ENCODE data around the gene CTRB1.

CTRB1 gene

DNA sequence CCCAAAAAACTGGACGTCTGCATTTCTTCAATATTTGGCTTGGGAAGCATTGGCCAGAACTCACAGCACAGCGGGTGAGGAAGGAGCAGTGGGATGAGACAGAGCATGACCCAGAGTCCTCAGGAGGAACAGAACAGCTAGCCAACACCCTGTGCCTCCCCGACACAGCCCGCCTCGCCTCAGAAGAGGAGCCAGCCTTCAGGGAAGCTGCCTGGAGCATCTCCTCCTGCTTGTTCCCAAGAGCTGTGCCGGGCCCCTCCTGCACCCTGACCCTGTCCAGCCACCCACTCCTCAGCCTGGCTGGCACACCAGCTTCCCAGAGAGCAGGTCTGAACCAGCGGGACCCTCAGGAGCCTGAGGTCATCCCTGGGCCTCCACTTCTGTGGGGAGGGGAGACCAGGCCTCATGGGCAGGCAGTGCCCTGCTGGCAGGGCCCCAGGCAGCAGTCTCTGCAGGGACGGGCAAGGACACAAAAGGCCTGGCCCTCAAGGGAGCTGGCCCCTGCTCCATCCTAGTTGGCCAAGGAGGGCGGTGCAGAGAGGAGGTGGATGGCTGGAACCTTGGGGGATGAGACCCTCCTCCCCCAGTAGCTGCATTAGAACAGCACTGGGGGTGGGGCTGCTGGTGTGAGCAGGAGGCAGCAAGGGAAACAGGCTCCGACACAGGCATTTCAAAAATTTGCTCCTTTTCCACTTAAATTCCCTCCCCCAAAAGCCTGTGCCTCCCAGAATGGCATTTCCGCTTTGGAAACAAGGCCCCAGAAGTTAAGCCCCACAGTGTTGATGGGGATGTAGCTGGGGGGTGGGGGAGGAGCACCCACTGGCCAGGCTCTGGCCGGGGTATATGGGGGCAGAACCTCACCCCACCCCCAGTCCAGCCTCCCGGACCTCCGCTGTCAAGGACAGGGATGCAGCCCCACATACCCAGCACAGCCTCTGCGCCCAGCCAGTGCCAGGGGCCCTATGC is 34.4 kb downstream of the CTRB1 start:
- no peak for DNase-seq (ENCODE audit: extremely low read depth in 1 of 2, low read depth in 1 of 2)

DNA sequence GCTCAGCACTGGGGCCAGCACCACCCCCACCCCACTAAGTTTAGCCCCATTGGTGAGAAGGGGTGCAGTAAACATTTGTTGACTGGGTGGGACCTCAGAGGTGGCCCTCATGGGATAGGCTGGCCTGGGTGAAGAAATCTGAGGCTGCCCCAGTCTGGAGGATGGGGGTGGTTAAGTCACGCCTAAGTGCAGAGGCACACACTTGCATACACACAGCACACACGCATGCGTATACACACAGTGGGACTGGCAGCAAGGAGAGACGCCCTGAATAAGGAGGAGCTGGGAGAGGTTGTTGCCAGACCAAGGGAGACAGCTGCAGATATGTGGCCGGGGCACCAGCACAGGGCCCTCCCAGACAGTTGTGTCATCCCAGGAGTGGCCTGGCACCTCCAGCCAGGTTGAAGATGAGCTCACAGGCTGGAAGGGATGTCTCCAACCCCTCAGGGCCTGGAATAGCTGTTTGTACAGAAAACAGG is 35.6 kb downstream of the CTRB1 start:
- DNase-seq (ENCODE audit: extremely low read depth in 1 of 2, low read depth in 1 of 2), result no peak

DNA sequence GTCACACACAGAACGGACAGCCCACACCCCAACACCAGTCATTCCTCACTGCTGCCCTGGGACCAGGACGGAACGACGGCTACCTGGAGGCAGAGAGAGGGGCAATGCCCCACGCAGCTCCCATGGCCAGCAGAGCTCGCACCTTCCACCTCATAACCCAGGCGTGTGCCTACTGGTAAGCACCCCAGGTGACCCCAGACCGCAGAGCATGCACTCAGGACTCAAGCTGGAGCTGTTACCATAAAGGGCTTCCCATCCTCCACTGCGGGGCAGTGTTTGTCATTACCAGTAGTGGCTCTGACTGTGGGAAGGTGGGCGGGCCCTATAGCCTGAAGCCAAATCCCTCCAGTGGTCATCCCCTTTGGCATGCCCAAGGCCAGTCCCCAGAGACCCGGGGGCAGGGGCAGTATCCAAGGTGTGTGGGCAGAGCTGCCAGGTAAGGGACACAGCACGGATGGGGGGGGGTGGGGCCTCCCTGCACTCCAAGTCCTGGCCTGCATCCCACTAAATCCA is 37.3 kb downstream of the CTRB1 start:
- DNase-seq (ENCODE audit: extremely low read depth in 1 of 2, low read depth in 1 of 2), result no peak

DNA sequence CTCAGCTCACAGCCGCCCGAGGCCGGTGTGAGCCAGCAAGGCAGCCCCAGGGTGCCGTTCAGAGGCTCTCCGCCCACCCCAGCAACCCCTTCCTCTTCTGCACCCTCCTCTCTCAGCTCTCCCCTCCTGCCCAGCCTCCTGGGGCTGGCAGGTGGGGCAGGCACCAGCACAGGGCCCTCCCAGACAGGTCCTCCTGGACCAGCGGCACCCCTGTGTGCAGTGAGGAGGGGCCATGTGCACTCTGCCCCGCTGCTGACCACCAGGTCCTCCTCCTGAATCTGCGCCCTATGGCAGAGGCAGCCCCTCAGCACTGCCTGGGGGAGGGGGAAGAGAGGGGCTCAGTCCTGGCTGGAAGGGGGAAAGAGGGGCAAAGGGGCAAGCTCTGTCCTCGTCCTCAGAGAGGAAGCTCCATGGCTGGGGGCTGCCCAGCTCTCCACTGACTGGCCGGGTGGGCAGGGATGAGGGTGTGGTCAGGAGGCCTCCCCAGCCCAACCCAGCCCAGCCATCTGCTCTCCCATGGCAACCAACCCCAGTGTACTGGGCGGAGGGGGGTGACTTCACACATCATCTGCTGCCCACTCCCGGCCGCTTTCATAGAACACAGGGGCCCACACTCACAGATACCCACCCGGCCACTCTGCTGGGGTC is 38.0 kb downstream of the CTRB1 start:
- DNase-seq (ENCODE audit: extremely low read depth in 1 of 2, low read depth in 1 of 2), result no peak

DNA sequence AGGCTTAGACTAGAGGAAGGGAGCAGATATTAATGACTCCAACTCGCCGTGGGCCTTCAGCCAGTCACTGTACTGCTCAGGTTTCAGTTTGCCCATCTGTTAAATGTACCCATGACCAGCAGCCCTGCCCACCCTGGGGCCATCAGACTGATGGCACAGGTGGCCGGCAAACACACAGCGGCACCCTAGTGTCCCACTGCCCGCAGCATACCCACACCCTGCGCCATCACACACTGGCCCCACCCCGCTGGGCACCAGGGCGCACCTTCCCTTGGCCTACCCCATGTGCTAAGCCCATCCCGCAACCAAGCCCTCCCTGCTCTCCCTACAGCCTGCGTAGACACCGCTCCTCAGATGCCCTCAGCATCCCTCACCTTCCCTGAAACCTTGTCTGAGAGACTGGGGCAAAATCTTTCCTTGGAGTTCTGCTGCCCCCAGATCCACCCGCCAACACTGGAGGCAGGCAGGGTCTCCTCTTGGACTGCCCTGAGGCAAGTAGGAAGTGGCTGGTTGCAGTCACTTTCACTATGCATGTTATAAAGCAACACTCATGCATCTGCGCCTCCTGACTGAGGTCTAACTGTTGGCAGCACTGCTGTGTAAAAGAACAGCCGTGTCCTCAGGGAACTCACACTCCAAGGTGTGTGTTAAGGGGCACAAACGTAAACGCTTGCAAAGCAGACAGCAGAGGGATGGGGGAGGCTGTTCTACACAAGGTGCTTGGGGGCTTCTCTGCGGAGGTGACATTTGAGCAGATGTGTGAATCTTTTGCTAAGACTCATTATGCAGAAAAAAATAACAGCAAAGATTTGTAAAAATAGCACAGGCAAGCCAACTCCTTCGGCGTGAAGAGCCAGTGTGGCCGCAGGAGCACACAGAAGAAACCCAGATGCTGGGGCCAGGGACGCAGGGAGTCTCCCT is 39.4 kb downstream of the CTRB1 start:
- DNase-seq (ENCODE audit: extremely low read depth in 1 of 2, low read depth in 1 of 2), result no peak

DNA sequence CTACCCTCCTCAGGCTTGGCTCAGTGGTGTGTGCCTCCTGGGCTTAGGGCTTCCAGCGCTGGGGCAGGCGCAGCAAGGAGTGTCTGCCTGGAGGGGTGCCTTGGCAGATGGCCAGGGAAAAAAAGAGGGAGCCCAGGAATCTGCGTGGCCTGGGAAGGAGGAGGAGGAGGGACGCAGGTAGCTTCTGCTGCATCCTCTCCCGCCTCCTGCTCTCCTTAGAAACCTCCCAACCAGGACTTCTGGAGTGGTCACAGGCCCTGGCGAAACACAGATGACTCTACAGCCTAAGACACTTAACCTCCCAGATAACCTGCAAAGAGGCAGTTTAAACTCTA is 40.0 kb downstream of the CTRB1 start:
- DNase-seq (ENCODE audit: extremely low read depth in 1 of 2, low read depth in 1 of 2), result no peak

DNA sequence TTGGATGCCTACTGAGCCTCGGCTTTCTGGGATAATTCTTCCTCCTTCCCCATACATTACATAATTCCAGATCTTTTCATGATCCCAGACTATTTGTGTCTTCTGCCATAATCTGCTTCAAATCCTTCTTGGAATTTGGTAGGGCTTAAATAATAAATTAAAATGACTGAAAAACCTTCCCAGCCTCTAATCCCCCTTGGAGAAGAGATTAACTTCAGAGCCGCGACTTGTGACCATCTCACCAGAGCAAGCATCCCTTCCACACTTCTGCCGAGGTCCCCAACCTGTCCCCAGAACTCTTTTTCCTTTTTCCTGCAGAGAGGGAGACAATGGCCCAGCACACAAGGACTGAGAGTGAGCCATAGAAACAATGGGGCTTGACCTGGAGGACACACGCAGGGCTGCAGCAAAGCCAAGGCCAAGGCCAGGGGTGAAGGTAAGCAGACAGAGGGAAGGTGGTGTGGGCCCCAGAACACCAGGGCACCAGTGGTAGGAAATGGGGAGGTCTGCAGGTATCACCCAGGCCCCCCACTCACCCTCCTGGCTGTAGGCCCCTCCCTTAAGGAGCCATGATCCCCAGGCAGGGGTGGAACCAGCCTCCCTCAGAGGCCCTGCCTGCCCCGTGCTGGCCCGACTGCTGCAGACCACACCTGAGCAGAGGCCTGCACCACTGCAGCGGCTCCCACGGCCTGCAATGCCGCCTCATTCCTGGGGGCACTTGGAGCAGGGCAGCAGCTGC is 42.2 kb downstream of the CTRB1 start:
- no peak for DNase-seq (ENCODE audit: extremely low read depth in 1 of 2, low read depth in 1 of 2)

DNA sequence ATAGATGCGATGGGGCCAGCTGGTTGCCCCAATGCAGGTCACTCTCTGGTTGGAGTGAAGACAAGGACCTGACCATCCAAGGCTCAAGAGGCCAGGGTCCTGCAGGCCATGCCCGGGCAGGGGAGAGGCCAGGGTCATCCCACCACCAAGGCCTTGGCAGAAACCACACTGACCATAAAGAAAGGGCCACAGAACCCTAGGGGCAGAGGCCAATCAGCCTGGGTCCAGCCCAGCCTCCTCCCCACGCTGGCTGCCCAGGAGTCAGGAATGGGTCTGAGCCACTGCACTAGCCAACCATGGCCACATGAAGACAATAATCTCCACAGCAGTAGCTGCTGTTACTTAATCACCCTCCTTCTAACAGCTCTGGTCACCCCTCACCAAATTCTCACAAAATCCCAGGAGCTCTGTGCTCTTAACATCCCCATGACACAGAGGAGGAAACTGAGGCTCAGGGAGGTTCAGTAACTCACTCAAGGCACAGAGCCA is 42.8 kb downstream of the CTRB1 start:
- no peak for DNase-seq (ENCODE audit: extremely low read depth in 1 of 2, low read depth in 1 of 2)

DNA sequence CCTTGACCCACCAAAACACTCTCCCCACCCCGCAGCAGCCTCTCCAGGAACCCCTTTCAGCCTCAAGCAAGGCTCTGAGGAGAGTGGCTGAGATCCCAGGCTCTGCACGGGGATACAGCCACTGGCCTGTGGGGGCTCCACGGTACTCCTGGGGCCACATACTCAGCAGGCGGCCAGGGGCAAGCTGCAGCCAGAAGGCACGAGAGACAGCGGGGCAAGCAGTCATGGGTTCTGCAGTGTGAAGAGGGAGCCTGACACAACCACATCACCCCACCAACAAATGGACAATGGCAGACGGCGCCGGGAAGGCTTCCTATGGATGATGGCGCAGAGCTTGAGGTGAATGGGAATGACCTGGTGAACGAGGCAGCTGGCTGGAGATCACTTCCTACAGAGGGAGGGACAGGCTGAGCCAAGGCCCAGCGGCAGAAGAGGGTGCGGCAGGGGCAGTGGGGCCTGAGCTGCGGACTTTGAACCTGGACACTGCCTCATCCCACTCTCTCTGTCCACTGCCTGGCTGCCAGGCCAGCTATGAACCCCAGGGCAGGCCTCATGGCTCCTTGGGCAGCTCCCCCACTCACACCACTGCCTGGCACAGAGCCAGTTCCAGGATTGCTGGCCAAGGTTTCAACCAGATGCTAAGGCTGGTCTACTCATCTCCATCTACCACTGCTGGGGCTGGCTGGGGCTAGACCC is 43.5 kb downstream of the CTRB1 start:
- DNase-seq (ENCODE audit: extremely low read depth in 1 of 2, low read depth in 1 of 2), result no peak

DNA sequence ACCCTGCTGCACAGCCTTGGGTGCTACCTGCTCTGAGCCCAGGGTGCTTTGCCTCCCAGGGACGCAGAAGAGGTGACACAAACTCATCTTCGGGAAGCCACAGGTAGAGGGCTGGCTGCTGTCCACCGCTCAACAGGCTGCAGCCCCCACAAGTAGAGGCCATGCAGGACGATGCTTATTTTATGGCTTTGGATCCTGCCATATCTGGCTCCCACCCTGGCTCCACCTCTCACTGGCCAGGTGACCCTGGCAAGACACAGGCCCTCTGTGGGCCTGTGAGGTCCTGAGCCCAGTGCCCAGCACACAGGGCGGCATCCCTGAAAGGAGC is 44.0 kb downstream of the CTRB1 start:
- no peak for DNase-seq (ENCODE audit: extremely low read depth in 1 of 2, low read depth in 1 of 2)

DNA sequence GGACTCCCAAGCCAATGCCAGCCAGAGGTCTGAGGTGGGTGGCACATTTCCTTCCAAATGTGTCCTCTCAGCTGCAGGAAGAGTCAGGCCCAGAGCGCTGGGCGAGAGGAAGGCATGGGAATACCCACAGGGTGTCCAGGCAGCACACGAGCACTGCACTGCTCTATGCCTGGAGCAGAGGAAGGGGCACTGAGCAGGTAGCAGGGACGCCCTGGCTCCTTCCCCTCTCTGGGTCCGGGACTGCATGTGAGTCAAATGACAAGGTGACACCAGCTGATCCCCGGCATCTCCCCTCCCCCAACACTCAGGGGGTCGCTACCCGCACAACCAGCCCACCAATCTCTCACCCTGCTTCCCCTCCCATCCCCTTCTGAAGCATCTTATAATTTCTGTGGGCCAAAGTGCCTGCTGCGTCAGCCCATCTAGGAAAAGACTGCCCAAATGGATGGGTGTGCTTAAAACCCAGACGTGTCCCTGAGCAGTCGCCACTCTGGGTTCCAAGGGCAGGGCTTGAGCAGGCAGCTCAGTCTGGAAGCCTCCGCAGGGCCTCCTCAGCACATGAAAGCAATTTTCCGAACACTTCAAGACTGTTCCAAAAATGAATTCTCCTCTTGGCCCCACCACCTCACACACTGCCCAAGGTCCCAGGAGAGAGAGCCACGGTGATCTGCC is 44.6 kb downstream of the CTRB1 start:
- DNase-seq (ENCODE audit: extremely low read depth in 1 of 2, low read depth in 1 of 2), result no peak

DNA sequence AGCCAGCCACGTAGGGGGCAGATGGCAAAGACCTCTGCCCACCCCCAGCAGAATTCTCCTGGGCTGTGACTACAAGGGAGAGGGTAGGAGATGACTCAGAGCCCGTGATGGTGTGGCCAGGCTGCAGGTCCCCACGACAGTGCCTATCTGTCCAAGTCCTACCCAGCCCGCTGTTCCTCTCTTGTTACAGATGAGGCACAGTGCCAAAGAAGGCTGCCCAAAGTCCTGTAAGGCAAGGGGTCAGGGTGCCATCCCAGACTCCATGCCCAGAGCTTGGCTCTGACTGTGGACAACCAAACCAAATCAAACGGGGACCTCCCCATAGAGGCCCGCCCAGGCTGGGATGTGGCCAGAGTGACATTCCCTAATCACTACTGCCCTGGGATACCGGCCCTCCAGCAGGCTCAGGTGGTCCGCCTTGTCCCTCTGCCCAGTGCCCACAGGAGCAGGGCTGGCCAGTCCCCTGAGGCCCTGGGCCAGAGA is 45.2 kb downstream of the CTRB1 start:
- DNase-seq (ENCODE audit: extremely low read depth in 1 of 2, low read depth in 1 of 2), result no peak

DNA sequence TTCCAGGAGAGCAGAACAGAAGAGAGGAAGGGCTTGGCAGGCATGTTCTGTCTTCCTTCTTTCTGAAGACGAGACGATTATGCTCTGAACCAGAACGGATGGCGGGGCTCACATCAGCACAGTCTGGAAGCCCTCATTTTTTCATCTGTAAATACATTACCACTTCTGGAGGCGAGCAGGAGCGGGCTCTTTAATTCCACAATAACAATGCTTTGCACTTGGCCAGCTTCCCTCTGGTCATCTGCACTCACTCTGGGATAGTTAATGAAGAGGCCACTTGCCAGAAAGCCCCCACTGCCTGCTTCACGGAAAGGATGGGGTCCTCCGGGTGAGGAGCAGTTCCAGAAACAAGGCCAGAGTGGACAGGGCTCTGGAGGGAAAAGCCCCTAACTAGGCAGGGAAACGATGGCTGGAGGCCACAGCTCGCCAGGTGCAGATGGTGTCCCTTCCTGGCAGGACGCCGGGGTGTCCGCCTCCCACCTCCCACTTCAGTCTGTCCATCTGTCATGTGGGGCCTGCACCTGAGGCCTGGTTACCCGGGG is 45.7 kb downstream of the CTRB1 start:
- no peak for DNase-seq (ENCODE audit: extremely low read depth in 1 of 2, low read depth in 1 of 2)

DNA sequence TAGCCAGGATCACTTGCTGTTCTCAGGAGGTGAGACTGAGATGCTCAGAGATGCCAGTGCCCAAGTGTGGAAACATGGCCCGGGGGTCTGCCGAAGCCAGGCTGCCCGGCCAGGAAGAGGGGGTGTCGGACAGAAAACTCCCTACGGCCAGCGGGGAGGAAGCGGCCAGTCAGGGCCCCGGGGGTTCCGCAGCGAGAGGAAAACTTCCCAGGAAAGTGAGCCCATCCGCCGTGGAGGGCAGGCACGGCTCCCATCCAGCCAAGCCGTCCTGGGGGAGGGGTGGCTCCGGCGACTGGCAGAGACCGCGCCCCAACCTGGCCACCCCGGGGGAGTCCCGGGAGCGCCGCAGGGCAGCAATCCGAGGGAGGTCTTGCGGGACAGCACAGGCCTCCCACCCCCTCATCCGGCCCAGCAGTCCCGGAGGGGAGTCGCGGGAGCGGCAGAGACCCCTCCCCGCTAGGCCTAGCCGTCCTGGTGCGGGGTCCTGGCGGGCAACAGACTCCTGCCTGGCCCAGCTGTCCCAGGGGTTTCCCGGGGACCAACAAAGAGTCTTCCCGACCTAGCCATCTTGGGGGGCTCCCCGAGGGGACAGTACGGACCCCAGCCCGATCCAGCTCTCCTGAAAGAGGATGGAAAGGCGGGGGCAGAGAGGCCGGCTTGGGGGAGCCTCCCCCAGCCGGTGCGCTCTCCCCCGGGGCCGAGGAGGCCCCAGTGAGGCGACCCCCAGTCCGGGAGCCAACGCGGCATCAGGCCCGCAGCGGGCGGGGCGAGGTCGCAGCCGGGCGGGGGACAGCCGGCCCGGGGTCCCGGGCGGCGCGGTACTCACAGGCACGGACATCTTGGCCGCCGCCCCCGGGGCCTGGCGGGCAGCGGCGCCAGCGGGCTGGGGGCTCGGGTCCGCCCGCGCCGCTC is 46.5 kb downstream of the CTRB1 start:
- DNase-seq (ENCODE audit: extremely low read depth in 1 of 2, low read depth in 1 of 2), result no peak

DNA sequence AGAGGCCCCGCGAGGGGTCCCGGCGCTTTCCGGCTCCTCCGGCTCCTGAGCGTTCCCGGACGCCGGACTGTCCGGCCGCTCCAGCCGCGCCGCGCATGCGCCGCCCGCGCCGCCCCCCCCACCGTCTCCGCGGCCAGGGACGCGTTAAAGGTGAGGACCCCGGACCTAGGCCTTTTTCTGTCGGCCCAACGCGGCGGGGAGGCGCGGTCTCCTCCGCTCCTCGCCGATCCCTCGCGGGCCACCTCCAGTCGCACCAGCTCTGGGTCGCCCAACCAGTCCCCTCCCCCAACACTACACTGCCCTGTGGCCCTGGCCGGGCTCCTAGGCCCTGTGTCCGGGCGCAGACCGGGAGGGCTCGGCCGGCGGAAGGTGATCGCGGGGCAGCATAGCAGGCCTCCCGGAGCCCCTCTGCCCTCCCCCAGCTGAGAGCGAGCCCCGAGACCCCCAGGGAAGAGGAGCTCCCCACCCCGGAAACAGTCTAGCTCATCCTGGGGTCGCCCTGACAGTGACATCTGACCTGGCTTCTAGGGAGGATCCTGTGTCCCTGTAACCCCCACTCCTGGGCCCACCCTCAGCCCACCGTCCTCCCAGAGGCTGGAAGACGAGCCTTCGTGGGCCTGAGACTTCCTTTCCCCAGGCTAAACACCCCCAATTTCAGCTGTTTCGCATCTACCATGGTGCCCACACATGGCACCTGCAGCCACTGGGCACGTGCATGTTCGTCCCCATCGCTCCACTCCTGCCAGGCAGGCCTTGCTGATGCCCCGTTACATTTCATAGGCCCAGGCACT is 47.3 kb downstream of the CTRB1 start:
- no peak for DNase-seq (ENCODE audit: extremely low read depth in 1 of 2, low read depth in 1 of 2)

DNA sequence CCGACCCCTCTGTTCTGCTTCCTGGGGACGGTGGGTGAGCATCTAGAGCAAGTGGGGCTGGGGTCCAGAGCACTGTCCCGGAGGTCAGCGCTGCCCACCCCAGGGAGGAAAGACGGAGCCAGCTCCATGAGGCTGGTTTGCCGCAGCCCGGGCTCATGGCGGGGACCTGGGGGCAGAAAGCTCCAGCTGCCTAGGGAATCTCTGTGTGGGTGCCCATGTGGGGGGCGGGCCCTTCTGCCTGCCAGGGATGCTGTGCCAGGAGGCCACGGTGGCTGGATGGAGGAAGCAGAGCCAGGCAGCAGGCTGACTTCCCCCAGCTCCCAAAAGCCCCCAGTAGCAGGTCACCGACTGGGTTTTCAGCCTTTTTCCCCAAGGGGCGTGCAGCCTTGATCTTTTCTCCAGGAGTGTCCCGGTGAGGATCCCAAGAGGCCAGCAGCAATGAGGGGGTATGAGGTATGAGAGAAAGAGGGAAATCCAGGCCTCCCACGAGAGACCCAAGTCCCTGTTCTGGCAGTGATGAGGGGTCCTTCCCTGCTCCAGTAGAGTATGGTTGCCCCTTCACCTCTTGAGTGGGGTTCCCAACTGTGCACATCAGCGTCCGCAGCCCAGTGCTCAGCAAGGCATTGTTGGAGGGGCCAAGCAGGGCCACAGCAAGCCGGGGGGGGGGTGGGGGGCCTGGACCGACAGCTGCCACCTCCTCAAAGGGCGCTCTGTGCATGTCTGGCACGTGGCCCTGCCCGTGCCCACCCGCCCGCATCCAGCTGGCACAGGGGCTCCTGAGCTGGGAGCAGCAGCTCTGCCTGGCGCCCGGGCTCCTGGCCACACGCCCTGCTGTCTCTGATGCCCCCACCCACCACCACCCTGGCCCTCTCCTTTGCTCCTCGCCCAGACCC is 48.2 kb downstream of the CTRB1 start:
- DNase-seq (ENCODE audit: extremely low read depth in 1 of 2, low read depth in 1 of 2), result no peak

Measured in stimulated activated CD8-positive, alpha-beta memory T cell treated with anti-CD3 and anti-CD28 coated beads, Interleukin-7, amount 100 ng/mL, for 48 hours (primary cell).